Lung (tissue), 12 donors: ENCODE measurements around the gene DNMT3L. TPM values are rescaled to one million over a fixed set of nuclear protein-coding genes. Genes with fewer than 3 reads are reported as not detected.

Experiments
- ATAC-seq: fragments of 200-7000 bp; cut with Tn5 transposase; one replicate; pipeline ENCODE4 v1.9.1; 2020; ENCODE audit warnings: moderate number of reproducible peaks; ENCODE audit not compliant: insufficient read depth, low FRiP score
- DNase-seq, 3 donors: peaks; one replicate each; pipeline ENCODE4 v3.0.0-alpha.2; 2013 to 2017
- H3K27ac ChIP-seq, 2 donors: one replicate each; pipeline ENCODE4 v1.5.1; 2013; ENCODE audit warnings: mild to moderate bottlenecking in 2 of 2, moderate library complexity in 2 of 2, control low read depth in 1 of 2, inconsistent platforms in 1 of 2, low read depth in 1 of 2, low read length in 1 of 2
- H3K27me3 ChIP-seq, 3 donors: one replicate each; pipeline ENCODE4 v1.5.1; 2013; ENCODE audit warnings: low read length in 2 of 3; ENCODE audit not compliant: control insufficient read depth in 3 of 3, insufficient read depth in 3 of 3
- H3K36me3 ChIP-seq, 4 donors: one replicate each; pipeline ENCODE4 v1.5.1; 2013; ENCODE audit warnings: low read length in 4 of 4, mild to moderate bottlenecking in 1 of 4, moderate library complexity in 1 of 4; ENCODE audit not compliant: control insufficient read depth in 4 of 4, insufficient read depth in 4 of 4
- H3K4me1 ChIP-seq, 5 donors: one replicate each; pipeline ENCODE4 v1.5.1; 2013; ENCODE audit warnings: low read length in 5 of 5, mild to moderate bottlenecking in 2 of 5, moderate library complexity in 1 of 5; ENCODE audit not compliant: control insufficient read depth in 5 of 5, insufficient read depth in 5 of 5
- H3K4me3 ChIP-seq: one replicate; pipeline ENCODE4 v1.5.1; 2013; ENCODE audit warnings: mild to moderate bottlenecking, control low read depth, moderate library complexity
- H3K9ac ChIP-seq, 2 donors: one replicate each; pipeline ENCODE4 v1.5.1; 2013; ENCODE audit warnings: low read length in 2 of 2, control low read depth in 1 of 2; ENCODE audit not compliant: insufficient read depth in 1 of 2
- H3K9me3 ChIP-seq, 4 donors: one replicate each; pipeline ENCODE4 v1.5.1; 2013; ENCODE audit warnings: low read length in 3 of 4, mild to moderate bottlenecking in 1 of 4, moderate library complexity in 1 of 4; ENCODE audit not compliant: control insufficient read depth in 4 of 4, insufficient read depth in 3 of 4
- CTCF ChIP-seq: IDR thresholded peaks from 2 replicates; pipeline ENCODE4 v1.5.1; 2012; ENCODE audit warnings: mild to moderate bottlenecking; ENCODE audit errors: control extremely low read depth, extremely low read depth
- WGBS, 2 donors: extraction: QIAGEN DNeasy Blood & Tissue Kit; methylation state at CpG; one replicate each; pipeline ENCODE4 v1.1.7; 2013; 5-methylcytosine and 5-hydroxymethylcytosine counted together
- polyA plus RNA-seq, 2 donors: library from polyadenylated mRNA; stranded (reverse); fragments of 200-250 nt; gene quantifications; one replicate each; pipeline ENCODE4 v1.2.1, GENCODE V29; 2013
- total RNA-seq, 2 donors: library from RNA; depleted of rRNA in 1 of 2; stranded (reverse); fragments of >200 nt in 1 of 2; gene quantifications; one replicate each; pipeline ENCODE4 v1.2.1, GENCODE V29; 2014 to 2021
- donor health status: control.
- donor health status: control.
- donor health status: Bipolar disorder and iron deficiency.
- donor health status: healthy.
- donor health status: DM: yes; HTN: yes; CAD: no.

The DNMT3L gene
- total and polyA plus RNA-seq, 4 donors = not detected

DNA sequence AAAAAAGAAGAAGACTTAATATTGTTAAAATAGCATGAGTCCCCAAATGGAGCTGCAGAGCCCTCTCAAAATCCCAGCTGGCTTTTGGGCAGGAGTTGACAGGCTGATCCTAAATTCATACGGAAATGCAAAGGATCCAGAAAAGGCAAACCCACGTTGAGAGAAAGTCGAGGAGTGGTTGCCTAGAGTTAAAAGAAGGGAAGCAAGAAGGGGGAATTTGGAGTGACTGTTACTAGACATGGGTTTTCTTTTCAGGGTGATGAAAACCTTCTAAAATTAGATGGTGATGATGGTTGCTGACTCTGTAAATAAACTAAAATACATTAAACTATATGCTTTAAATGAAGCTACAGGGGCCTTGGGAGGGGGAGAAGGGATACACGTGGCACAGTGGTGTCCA is 1.6 kb downstream of the DNMT3L start:
- H3K27me3 ChIP-seq = no peaks in the 10 kb centered on the region
- peaks cover 0 to 7% (median 0%) of the 10 kb centered on the region in 4 donors for H3K9me3 ChIP-seq
- no peak overlapping the region for H3K4me3 ChIP-seq
- TF ChIP-seq CTCF = no peak
- H3K27ac ChIP-seq = no peak overlapping the region
- H3K4me1 ChIP-seq = peaks cover 0 to 5% (median 0%) of the 10 kb centered on the region in 5 donors
- WGBS, 2 donors = 60 to 72% methylated on average over 4 of the region's 4 CpGs
- DNase-seq (no peak), ATAC-seq (no peak)
- H3K36me3 ChIP-seq = no peaks in the 10 kb centered on the region
- no peak overlapping the region for H3K9ac ChIP-seq

- Histone ChIP-seq H3K27ac (no peak overlapping the region), H3K9ac (no peak overlapping the region), H3K9me3 (peaks cover 0 to 7% (median 0%) of the 10 kb centered on the region in 4 donors), H3K4me3 (no peak overlapping the region), H3K27me3 (no peaks in the 10 kb centered on the region), H3K4me1 (peaks cover 0 to 9% (median 0%) of the 10 kb centered on the region in 5 donors), H3K36me3 (no peaks in the 10 kb centered on the region)
- no peak for TF ChIP-seq CTCF
- DNase-seq (no peak), ATAC-seq (no peak)
- 88 to 91% methylated on average over 22 of the region's 22 CpGs for WGBS, 2 donors
These were observed 2.5 kb downstream of the DNMT3L start for GRCh38 chr21:44259082-44259705.

DNA sequence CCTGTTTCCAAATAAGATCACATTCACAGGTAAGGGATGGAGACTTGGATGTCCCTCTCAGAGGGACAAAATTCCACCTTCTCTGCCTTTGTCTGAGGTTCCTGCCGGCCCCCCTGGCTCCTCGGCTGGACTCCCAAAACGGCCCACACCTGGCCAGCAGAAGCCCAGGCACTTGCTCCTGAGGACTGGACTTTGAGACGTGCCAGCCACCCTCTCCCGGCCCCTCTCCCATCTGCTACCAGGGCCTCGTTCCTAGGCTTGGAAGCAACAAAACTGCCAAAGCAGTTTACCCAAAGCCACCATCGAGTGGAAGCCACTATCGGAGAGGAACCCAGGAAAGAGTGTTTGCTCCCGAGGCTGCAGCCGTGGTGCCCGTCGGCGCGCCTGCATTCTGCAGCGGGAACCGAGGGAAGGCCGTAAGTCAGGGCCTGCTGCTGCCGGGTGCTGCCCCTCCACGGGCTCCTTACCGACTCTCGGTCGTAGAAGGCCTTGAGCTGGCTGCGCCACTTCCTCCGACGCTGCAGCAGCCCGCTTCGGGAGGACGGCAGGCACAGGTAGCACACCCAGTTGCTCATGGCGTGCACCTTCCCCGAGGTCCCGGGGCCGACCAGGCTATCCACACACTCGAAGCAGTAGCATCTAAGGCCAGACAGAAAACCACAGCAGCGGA is 3.5 kb downstream of the DNMT3L start:
- Histone ChIP-seq H3K27ac (no peak overlapping the region), H3K36me3 (no peaks in the 10 kb centered on the region), H3K4me1 (peaks cover 0 to 6% (median 0%) of the 10 kb centered on the region in 5 donors), H3K9ac (no peak overlapping the region), H3K9me3 (peaks cover 0 to 7% (median 0%) of the 10 kb centered on the region in 4 donors), H3K27me3 (no peaks in the 10 kb centered on the region), H3K4me3 (no peak overlapping the region)
- ATAC-seq (no peak), DNase-seq (no peak)
- TF ChIP-seq CTCF = no peak
- WGBS, 2 donors = 90 to 93% methylated on average over 34 of the region's 34 CpGs
